H7 (cell line): ENCODE measurements around the gene EPB41L2. TPM values are rescaled to one million over a fixed set of nuclear protein-coding genes. Genes with fewer than 3 reads are reported as not detected.

Source experiments
- DNase-seq: peaks from one replicate; pipeline ENCODE4 v3.0.0; 2012
- H3K27me3 ChIP-seq: 2 replicates; pipeline ENCODE4 v1.6.0; 2011; ENCODE audit warnings: mild to moderate bottlenecking, low read length; ENCODE audit not compliant: control insufficient read depth, insufficient read depth
- H3K36me3 ChIP-seq: replicated peaks from 2 replicates; pipeline ENCODE4 v1.5.1; 2011; ENCODE audit warnings: low read length; ENCODE audit not compliant: control insufficient read depth, insufficient read depth
- H3K4me3 ChIP-seq: 2 replicates; pipeline ENCODE4 v1.5.1; 2011; ENCODE audit warnings: low read depth, mild to moderate bottlenecking, control low read depth, low read length, moderate library complexity; ENCODE audit not compliant: insufficient read depth
- total RNA-seq: library from RNA; depleted of rRNA; stranded (reverse); fragments of >200 nt; shearing (Covaris generic); gene quantifications from 2 replicates; pipeline ENCODE4 v1.2.3, GENCODE V29; 2014

EPB41L2 gene
- total RNA-seq, 1 experiment from 2014 or later = 25.9 TPM

DNA sequence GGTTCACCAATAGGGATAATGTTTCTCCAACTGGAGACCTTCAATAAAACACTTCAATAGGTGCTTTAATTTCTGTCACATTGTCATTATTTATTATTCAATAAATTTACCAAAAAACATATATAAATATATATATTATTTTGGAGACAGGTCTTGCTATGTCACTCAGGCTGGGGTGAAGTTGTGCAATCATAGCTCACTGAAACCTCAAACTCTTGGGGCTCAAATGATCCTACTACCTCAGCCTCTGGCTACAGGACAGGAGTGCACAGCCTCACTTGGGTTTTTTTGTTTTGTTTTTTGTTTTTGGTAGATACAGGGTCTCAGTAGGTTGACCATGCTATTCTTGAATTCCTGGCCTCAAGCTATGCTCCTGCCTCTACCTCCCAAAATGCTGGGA is 226.0 kb downstream of the EPB41L2 start:
- Histone ChIP-seq H3K36me3 (no peaks in the 10 kb centered on the region), H3K27me3 (no peaks in the 10 kb centered on the region), H3K4me3 (no peak overlapping the region)
- no peak for DNase-seq

DNA sequence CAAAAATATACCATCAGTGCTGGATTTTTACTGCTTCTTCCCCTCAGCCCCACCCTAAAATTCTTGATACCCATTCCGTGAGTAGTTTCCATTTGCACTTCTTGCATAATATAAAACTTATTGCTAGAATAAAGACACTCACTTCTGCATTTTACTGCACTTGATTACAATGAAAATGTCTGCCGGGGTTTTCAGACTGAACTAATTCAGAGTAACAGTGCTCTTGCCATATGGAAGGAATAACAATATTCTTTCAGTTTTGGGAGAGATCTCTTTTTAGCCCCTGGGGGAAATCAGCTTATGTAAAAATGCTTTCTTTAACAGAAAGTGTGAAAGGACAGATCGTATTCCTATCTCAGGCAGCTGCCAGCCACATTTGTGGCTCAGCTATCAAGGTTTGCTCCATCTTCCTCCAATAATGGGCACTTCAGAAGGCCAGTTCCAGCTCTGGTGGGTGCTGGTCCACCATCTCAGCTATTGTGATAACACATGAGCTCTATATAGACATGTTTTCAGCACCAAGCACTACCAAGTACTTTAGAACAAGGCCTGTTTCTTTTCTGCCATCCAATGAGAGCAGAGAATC is 226.9 kb downstream of the EPB41L2 start:
- DNase-seq = no peak
- no peak overlapping the region for H3K4me3 ChIP-seq
- no peaks in the 10 kb centered on the region for H3K36me3 ChIP-seq
- no peaks in the 10 kb centered on the region for H3K27me3 ChIP-seq

GRCh38 chr6:130834482-130835251 is 228.4 kb downstream of the EPB41L2 start:
- DNase-seq = no peak
- Histone ChIP-seq H3K27me3 (no peaks in the 10 kb centered on the region), H3K4me3 (no peak overlapping the region), H3K36me3 (no peaks in the 10 kb centered on the region)

- no peaks in the 10 kb centered on the region for H3K27me3 ChIP-seq
- no peak overlapping the region for H3K4me3 ChIP-seq
- no peak for DNase-seq
- H3K36me3 ChIP-seq = no peaks in the 10 kb centered on the region
Observed at GRCh38 chr6:130833569-130833968, 229.5 kb downstream of the EPB41L2 start.

DNA sequence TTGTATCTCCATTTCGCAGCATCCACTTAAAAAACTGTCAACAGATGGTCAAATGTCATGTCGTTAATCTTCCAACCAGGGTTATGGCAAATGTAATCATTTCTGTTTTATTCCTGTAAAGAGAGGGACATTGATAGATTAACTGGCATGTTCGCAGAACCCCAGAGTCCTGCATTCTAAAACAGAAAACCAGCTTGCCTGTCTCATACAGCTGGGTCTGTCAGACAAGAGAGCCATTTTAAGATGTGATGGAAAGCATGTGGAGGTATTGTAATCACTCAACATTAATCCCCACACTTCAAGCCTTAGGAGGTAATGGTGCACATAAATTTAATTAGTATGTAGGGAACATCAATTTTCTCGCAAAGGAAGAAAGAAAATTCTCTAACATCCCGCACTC is 231.4 kb downstream of the EPB41L2 start:
- no peak for DNase-seq
- H3K27me3 ChIP-seq = no peaks in the 10 kb centered on the region
- H3K4me3 ChIP-seq = no peak overlapping the region
- no peaks in the 10 kb centered on the region for H3K36me3 ChIP-seq

- DNase-seq = no peak
- Histone ChIP-seq H3K36me3 (no peaks in the 10 kb centered on the region), H3K4me3 (no peak overlapping the region), H3K27me3 (no peaks in the 10 kb centered on the region)
Observed at GRCh38 chr6:130829333-130829910, 233.6 kb downstream of the EPB41L2 start.

DNA sequence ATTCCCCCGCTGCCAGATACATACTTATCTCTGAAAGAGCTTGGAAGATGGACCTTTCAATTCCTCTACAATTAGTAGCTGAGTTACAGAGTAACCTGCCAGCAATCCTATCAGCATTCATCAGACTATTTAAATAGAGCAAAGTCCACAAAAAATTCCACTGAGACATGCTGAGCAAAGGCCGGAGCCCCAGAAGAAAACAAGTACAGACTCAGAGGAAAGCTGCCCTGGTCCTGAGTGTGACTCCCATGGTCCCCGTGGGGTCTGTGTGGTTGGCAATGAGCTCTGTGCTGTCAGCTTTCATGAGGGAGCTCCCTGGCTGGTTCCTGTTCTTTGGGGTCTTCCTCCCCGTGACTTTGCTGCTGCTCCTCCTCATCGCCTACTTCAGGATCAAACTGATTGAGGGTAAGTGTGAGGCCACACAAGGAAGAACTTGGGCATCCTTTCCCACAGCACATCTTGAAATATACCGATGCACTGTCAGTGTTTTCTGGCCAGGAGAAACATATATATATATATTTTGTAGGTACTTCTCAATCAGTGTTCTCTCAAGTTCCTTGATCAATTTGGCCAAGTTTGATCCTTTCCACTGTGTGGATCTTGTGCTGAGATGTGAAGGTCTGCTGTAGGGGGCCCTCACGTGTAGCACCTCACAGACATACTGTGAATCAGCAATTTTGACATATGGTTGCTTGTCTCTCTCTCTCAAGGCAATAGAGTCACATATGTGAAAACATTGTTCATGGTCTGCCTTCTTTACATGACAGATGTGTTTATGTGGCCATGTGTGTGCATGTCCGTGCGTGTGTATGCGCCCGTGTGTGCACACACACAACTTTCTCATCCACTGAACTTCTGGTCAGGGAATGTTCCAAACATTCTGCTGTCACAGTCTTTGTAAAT is 235.5 kb downstream of the EPB41L2 start, which contains the start of gene SMLR1:
Gene SMLR1 (plus strand): TSS at position 160 of the 903 bp plus-strand sequence. CDS start 8 bp downstream, at position 168.
- no peak for DNase-seq
- Histone ChIP-seq H3K36me3 (no peaks in the 10 kb centered on the region), H3K4me3 (no peak within 1 kb of the TSS), H3K27me3 (no peaks in the 10 kb centered on the region)

DNA sequence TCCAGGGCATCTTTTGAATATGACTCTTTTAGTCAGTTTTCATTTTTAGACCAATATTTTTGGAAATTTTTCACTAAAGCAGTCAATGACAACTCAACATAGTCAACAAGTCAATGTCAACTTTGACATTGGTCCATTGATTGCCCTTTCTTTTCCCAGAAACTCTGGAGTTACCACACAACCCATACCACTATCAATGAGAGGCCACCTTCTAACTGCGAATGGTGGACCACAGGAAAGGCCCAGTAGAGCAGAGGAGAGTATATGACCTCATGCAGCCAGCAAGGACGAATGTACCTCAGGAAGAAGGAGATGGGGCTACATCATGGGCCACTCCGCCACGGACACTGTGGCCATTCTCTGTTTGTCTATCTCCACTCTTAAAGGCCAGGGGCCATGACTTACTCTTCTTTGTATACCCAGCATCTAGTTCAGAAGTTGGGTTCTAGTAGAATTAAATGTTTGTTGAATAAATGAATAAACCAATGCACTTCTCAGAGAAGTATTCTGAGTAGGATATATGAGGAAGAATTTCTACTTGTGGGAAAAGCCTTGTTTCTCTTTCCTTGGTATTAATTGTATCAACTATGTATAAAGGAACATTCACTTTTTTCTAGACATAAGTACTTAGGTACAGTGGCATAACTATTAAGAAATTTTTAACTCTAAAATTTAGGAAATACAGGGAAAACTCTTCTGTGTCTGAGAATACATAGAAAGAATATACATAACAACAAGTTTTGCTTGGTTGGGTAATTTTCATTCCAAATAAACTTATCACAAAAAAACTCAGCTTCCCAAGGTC is 236.4 kb downstream of the EPB41L2 start:
- Histone ChIP-seq H3K27me3 (no peaks in the 10 kb centered on the region), H3K4me3 (no peak overlapping the region), H3K36me3 (no peaks in the 10 kb centered on the region)
- DNase-seq = no peak

DNA sequence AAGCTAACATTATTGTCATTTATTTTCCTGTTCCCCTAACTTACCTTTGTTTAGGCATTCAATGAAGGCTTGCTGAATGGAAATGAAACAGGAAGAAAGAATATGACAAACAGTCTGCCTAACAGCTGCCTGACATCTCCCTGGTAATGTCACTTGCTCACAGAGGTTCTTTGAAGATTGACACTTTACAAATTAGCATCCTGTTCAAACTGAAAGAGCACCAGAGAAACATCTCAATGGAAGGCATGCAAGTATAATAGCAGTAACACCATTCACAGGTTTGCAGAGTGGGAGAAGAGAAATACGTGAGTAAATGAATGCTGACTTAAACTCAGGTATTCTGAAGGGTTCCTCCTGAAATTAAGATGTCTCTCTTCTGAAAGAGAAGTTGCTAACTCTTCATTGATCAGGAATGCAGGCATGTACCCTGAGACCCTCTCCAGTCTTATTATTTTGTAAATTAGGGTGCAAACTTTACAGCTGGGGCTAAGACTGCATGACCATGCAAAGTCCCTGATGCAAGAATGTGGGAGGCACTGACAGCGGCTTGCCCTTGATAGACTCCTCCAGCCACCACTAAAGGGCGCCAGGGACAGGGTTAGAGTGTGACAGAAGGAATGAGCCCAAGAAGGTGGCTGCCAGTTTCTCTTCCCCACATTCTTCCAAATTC is 237.1 kb downstream of the EPB41L2 start:
- DNase-seq = peak; percentile 6
- H3K27me3 ChIP-seq = no peaks in the 10 kb centered on the region
- H3K36me3 ChIP-seq = no peaks in the 10 kb centered on the region
- H3K4me3 ChIP-seq = no peak overlapping the region

DNA sequence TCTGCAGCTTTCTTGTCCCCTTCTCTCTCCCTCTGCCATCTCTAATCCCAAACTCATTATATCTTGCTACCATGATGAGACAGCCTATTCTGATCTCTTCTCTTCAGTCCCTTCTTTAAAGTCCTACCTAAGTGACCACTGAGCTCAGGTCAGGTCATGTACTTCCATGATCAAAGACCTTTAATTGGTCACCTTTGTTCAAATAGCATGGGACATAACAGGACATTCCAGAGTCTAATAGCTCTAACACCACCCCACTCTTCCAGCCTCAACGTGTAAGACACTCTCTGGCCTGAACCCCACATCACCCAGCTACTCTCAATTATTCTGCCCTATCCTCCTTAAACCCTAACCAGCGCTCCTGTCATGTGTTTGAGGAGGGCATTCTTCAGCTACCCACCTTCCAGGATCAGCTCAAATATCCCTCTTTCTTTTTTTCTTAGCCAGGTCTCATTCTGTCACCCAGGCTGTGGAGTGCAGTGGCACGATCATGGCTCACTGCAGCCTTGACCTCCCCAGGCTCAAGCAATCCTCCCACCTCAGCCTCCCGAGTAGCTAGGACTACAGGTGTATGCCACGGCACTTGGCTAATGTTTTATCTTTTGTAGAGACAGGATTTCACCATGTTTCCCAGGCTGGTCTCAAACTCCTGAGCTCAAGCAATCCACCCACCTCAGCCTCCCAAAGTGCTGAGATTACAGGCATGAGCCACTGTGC is 237.9 kb downstream of the EPB41L2 start:
- Histone ChIP-seq H3K36me3 (no peaks in the 10 kb centered on the region), H3K27me3 (no peaks in the 10 kb centered on the region), H3K4me3 (no peak overlapping the region)
- DNase-seq = no peak

- Histone ChIP-seq H3K27me3 (no peaks in the 10 kb centered on the region), H3K36me3 (no peaks in the 10 kb centered on the region), H3K4me3 (no peak overlapping the region)
- no peak for DNase-seq
Observed at GRCh38 chr6:130822736-130823135, 240.3 kb downstream of the EPB41L2 start.

- Histone ChIP-seq H3K4me3 (no peak overlapping the region), H3K36me3 (no peaks in the 10 kb centered on the region), H3K27me3 (no peaks in the 10 kb centered on the region)
- DNase-seq = no peak
Observed at GRCh38 chr6:130815200-130816071, 247.6 kb downstream of the EPB41L2 start.
